Lung (tissue), 12 donors: ENCODE measurements around the gene WDPCP. TPM values are rescaled to one million over a fixed set of nuclear protein-coding genes. Genes with fewer than 3 reads are reported as not detected.

Experiments used
- ATAC-seq: fragments of 200-7000 bp; cut with Tn5 transposase; one replicate; pipeline ENCODE4 v1.9.1; 2020; ENCODE audit warnings: moderate number of reproducible peaks; ENCODE audit not compliant: insufficient read depth, low FRiP score
- DNase-seq, 3 donors: peaks; one replicate each; pipeline ENCODE4 v3.0.0-alpha.2; 2013 to 2017
- H3K27ac ChIP-seq, 2 donors: one replicate each; pipeline ENCODE4 v1.5.1; 2013; ENCODE audit warnings: mild to moderate bottlenecking in 2 of 2, moderate library complexity in 2 of 2, control low read depth in 1 of 2, inconsistent platforms in 1 of 2, low read depth in 1 of 2, low read length in 1 of 2
- H3K27me3 ChIP-seq, 3 donors: one replicate each; pipeline ENCODE4 v1.5.1; 2013; ENCODE audit warnings: low read length in 2 of 3; ENCODE audit not compliant: control insufficient read depth in 3 of 3, insufficient read depth in 3 of 3
- H3K36me3 ChIP-seq, 4 donors: one replicate each; pipeline ENCODE4 v1.5.1; 2013; ENCODE audit warnings: low read length in 4 of 4, mild to moderate bottlenecking in 1 of 4, moderate library complexity in 1 of 4; ENCODE audit not compliant: control insufficient read depth in 4 of 4, insufficient read depth in 4 of 4
- H3K4me1 ChIP-seq, 5 donors: one replicate each; pipeline ENCODE4 v1.5.1; 2013; ENCODE audit warnings: low read length in 5 of 5, mild to moderate bottlenecking in 2 of 5, moderate library complexity in 1 of 5; ENCODE audit not compliant: control insufficient read depth in 5 of 5, insufficient read depth in 5 of 5
- H3K4me3 ChIP-seq: one replicate; pipeline ENCODE4 v1.5.1; 2013; ENCODE audit warnings: mild to moderate bottlenecking, control low read depth, moderate library complexity
- H3K9ac ChIP-seq, 2 donors: one replicate each; pipeline ENCODE4 v1.5.1; 2013; ENCODE audit warnings: low read length in 2 of 2, control low read depth in 1 of 2; ENCODE audit not compliant: insufficient read depth in 1 of 2
- H3K9me3 ChIP-seq, 4 donors: one replicate each; pipeline ENCODE4 v1.5.1; 2013; ENCODE audit warnings: low read length in 3 of 4, mild to moderate bottlenecking in 1 of 4, moderate library complexity in 1 of 4; ENCODE audit not compliant: control insufficient read depth in 4 of 4, insufficient read depth in 3 of 4
- CTCF ChIP-seq: IDR thresholded peaks from 2 replicates; pipeline ENCODE4 v1.5.1; 2012; ENCODE audit warnings: mild to moderate bottlenecking; ENCODE audit errors: control extremely low read depth, extremely low read depth
- WGBS, 2 donors: extraction: QIAGEN DNeasy Blood & Tissue Kit; methylation state at CpG; one replicate each; pipeline ENCODE4 v1.1.7; 2013; 5-methylcytosine and 5-hydroxymethylcytosine counted together
- polyA plus RNA-seq, 2 donors: library from polyadenylated mRNA; stranded (reverse); fragments of 200-250 nt; gene quantifications; one replicate each; pipeline ENCODE4 v1.2.1, GENCODE V29; 2013
- total RNA-seq, 2 donors: library from RNA; depleted of rRNA in 1 of 2; stranded (reverse); fragments of >200 nt in 1 of 2; gene quantifications; one replicate each; pipeline ENCODE4 v1.2.1, GENCODE V29; 2014 to 2021
- donor health status: control.
- donor health status: control.
- donor health status: Bipolar disorder and iron deficiency.
- donor health status: healthy.
- donor health status: DM: yes; HTN: yes; CAD: no.

The WDPCP gene
- total and polyA plus RNA-seq, 4 donors: 2.3 to 40.7 (median 8.6) TPM

GRCh38 chr2:63194175-63194574, 394.1 kb downstream of the WDPCP start:
- Histone ChIP-seq H3K27me3 (no peaks in the 10 kb centered on the region), H3K36me3 (no peaks in the 10 kb centered on the region), H3K9ac (no peak overlapping the region), H3K4me3 (no peak overlapping the region), H3K27ac (no peak overlapping the region), H3K9me3 (no peaks in the 10 kb centered on the region), H3K4me1 (peaks cover 0 to 17% (median 0%) of the 10 kb centered on the region in 5 donors)
- DNase-seq: no peak
- ATAC-seq: no peak
- no peak for TF ChIP-seq CTCF

DNA sequence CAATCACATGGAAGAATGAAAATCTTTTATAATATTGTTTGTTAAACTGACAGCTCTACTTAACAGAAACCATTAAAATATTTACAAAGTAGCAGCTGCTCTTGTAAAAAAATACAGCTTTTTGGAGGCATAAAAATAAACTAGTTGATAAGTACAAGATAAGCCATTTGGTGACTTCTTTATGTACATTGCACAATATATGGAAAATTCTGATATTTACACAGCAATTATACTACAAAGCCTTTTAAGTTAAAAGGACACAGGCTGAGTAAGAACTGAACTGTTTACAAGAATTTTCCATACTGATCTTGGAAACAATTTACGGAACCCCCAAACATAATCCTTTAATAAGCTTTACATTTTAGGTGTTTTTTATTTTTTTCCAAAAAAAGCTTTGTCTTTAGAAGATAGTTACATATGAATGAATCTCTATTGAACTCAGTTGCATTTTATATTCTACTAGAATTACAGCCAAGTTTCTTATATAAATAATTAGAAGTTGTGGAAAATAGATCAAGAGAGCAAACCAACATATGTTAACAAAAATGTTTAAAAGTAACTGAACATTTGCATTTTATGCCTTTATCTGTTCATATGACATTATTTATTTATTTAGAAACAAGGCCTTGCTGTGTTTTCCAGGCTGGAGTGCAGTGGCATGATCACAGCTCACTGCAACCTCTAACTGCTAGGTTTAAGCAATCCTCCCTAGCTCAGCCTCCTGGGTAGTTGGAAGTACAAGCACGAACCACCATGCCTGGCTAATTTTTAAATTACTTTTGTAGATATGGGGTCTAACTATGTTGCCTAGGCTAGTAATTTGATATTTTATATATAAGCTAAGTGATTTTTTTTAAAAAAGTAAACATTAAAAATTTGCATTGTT, 395.1 kb downstream of the WDPCP start:
- no peak for TF ChIP-seq CTCF
- no peak overlapping the region for H3K9ac ChIP-seq
- H3K27me3 ChIP-seq: no peaks in the 10 kb centered on the region
- 89 to 96% methylated on average over 2 of the region's 2 CpGs for WGBS, 2 donors
- peaks cover 0 to 17% (median 0%) of the 10 kb centered on the region in 5 donors for H3K4me1 ChIP-seq
- ATAC-seq: no peak
- no peak overlapping the region for H3K4me3 ChIP-seq
- H3K36me3 ChIP-seq: no peaks in the 10 kb centered on the region
- DNase-seq: peak in 2 of 3 donors; percentile 78 to 79
- no peak overlapping the region for H3K27ac ChIP-seq
- peaks cover 0 to 3% (median 0%) of the 10 kb centered on the region in 4 donors for H3K9me3 ChIP-seq

DNA sequence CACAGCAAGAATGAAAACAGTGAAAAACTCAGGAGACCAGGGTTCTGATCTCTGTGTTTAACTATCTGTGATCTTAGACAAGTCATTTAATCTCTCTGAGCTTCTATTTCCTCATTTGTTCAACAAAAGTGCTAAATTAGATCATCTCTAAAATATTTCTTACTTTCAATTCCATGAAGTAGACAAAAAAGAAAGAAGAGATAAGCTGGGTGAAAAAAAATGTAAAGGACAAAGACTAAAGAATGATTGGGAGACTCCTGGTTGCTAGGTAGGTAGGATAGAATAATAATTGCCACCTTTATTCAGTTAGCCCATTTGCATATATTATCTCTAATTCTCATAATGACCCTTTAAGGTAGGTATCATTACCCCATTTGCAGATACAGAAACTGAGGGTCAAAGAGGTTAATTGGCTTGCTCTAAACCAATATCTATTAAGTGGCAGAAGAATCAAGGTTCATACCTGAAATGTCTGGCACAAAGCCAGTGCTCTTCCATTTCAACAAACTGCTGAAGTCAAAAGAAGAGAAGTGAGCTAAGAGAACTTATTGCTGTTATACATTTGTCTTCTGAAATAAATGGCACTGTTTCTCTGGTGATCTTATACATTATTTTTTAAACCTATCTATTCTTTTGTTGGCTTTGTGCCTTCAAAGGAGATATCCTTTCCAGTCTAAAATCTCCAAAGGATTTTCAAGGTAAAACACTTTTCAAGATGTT, 395.9 kb downstream of the WDPCP start:
- ATAC-seq: no peak
- Histone ChIP-seq H3K4me3 (no peak overlapping the region), H3K27ac (no peak overlapping the region), H3K27me3 (no peaks in the 10 kb centered on the region), H3K4me1 (peaks cover 0 to 17% (median 0%) of the 10 kb centered on the region in 5 donors), H3K36me3 (no peaks in the 10 kb centered on the region), H3K9me3 (peaks cover 0 to 3% (median 0%) of the 10 kb centered on the region in 4 donors), H3K9ac (no peak overlapping the region)
- TF ChIP-seq CTCF: no peak
- peak in 1 of 3 donors; percentile 37 for DNase-seq
